HG03095 (cell line): ENCODE results near the gene ARHGAP29.

Experiments used
- ATAC-seq: cut with Tn5 transposase; IDR thresholded peaks from one replicate; pipeline ENCODE4 v1.9.1; 2021; ENCODE audit warnings: moderate library complexity; ENCODE audit not compliant: unreplicated experiment

The ARHGAP29 gene

DNA sequence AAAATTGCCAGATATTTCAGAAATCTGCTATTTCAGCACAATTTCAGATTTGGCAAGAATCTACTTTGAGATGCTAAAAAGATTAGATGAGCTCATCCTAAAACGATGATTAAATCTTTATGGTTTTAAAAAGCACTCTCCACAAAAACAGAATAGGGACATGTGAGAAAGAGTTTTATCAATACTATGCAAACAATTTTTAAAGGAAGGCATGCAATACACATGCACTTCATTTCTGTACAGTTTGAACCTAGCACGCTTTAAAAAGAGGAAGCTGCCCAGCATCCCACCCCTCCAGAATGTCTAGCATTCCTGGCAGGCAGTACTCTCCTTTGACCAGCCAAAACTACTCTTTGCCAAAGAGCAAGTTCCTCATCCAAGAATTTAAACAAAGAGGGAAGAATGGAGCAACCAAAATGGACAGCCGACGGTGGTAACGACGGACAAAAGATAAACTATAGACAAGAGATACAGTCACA, 1.3 kb downstream of the ARHGAP29 start:
- no peak for ATAC-seq

DNA sequence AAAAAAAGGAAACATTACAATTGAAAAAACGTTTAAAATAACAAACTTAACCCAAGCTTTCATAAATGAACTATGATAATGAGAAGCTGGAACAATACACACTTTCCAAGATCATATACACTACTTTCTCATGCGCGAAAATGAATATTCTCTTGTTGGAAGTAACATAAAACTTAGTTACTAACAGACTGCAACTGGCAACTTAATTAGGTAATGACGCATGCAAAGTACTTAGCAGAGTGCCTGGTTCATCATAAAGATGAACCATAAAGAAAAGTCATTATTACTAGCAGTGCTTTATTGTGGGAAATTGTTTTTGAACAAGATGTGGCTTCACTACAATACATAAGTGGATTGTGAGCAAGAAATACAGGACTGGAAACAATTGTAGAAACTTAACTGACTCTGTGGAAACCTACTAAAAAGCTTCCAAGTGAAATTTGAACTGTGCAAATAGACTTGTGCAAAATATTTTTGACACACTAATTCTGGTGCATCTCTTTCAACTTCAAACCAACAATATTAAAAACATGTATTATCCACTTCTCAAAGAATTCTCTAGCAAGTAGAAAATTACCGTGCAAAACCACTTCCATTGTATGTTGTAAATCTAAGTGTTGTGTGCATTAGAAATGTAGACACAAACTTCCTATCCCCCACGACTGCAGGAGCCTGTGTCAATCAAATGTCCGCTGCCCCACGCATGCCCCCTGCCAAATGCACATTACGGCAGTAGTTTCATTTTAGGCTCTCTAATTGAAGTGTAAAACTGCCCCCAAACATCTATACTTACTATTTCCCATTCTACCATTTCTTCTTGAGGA, 2.0 kb downstream of the ARHGAP29 start:
- no peak for ATAC-seq

DNA sequence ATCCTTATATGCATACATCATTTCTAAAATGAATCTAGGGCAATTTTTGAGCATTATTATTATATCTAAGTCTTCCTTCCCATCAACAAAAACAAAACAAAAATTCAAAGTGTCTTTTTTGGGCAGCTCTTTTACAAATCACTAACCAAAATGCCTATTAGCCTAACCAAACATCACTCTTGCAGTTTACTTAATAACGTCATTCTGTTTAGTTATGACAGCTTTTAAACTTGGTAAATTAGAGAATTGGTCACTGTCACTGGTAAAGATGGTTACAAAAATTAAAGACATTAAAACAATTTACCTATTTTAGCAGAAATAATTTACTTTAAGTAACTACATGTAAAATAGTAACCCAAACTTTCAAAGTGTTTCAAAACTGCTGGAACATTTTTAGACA, 2.8 kb downstream of the ARHGAP29 start:
- ATAC-seq = no peak

GRCh38 chr1:94231746-94232145, 5.6 kb downstream of the ARHGAP29 start:
- ATAC-seq = no peak

- ATAC-seq = no peak
Observed at GRCh38 chr1:94230920-94231319, 6.5 kb downstream of the ARHGAP29 start.

- ATAC-seq = no peak
Observed at GRCh38 chr1:94228640-94229375, 8.6 kb downstream of the ARHGAP29 start.

DNA sequence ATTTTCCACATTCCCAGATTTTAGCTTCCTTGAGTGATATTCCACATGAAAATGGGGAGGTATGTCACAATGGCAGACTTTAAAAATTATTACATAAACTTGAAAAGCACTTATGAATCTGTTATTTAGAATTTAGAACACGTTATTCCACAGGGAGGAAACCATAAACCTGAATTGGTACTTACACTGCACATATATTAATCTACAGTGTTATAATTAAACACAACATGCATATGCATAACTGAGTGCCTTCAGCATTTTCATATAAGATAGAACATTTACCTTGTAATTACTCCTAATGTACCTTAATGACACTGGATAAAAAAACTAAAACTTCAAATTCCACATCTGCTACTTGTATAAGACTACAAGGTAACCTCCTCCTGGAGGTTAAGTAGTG, 9.8 kb downstream of the ARHGAP29 start:
- ATAC-seq = no peak

- ATAC-seq = no peak
Observed at GRCh38 chr1:94225845-94226244, 11.5 kb downstream of the ARHGAP29 start.

DNA sequence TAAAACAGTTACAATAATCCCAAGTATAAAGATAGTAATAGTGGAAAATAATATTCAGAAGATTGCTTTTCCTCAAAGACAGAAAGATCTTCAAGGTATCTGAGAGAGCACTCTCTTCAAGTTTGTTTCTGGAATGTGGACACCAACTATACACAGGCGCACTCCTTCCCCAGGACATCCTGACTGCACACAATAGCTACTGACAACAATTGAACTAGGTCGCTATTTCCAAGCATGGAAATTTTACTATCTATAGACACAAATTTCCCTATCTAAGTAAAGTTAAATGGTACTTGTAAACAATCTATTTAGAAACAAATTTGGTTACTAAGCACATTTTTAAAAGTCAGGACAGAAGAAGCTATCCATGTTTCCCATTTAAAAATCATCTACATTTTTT, 19.1 kb downstream of the ARHGAP29 start:
- ATAC-seq = no peak

- no peak for ATAC-seq
Observed at GRCh38 chr1:94215955-94216354, 21.4 kb downstream of the ARHGAP29 start.

GRCh38 chr1:94209982-94210381, 27.4 kb downstream of the ARHGAP29 start:
- ATAC-seq = no peak

DNA sequence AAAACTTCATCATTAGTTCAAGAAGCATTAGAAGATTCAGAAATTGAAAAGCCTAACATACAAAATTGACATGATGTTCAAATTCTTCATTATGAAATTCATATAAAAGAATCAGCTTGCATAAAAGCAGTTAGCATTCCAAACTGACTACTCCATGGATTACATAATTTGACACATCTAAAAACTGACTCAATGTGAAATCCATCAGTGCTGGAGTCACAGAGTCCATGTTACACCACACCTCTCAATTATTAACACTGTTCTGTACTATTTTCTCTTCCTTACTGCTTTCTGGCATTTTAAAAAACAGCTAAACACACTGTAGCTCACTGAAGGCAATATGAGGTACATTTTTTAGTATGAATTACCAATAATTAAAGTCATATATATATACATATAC, 28.0 kb downstream of the ARHGAP29 start:
- no peak for ATAC-seq

- ATAC-seq = no peak
Observed at GRCh38 chr1:94207695-94208094, 29.7 kb downstream of the ARHGAP29 start.

GRCh38 chr1:94205639-94206038, 31.7 kb downstream of the ARHGAP29 start:
- no peak for ATAC-seq

- no peak for ATAC-seq
Observed at GRCh38 chr1:94202241-94202640, 35.1 kb downstream of the ARHGAP29 start.

GRCh38 chr1:94199398-94199797, 38.0 kb downstream of the ARHGAP29 start:
- ATAC-seq = no peak

- no peak for ATAC-seq
Observed at GRCh38 chr1:94194079-94194865, 43.1 kb downstream of the ARHGAP29 start.

- no peak for ATAC-seq
Observed at GRCh38 chr1:94193128-94193527, 44.3 kb downstream of the ARHGAP29 start.

DNA sequence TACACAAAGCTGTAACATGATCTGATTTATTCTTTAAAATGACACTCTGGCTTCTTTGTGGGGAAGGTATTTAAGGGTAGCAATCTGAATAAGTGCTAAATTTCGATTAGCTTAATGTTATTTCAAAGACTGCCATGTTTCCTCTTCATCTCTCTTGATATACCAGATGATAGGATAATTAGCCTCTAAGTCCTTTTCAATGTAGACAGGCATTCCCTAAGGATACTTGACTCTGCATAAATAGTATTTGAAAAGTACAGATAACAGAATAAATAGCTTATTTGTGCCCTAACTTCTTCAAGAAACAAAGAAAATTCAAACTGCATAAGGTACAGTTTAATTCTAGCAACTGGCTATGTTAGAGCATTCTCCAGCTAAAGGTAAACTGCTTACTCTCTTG, 46.2 kb downstream of the ARHGAP29 start:
- ATAC-seq = no peak

GRCh38 chr1:94186946-94187345, 50.4 kb downstream of the ARHGAP29 start:
- no peak for ATAC-seq

GRCh38 chr1:94183197-94183815, 54.1 kb downstream of the ARHGAP29 start:
- ATAC-seq = no peak
